Testis (tissue), 3 donors: ENCODE data around the gene MRNIP. TPM values are rescaled to one million over a fixed set of nuclear protein-coding genes. Genes with fewer than 3 reads are reported as not detected.

Experiments
- DNase-seq: peaks from one replicate; pipeline ENCODE4 v3.0.0-alpha.2; 2019
- H3K27ac ChIP-seq, 2 donors: fragments of 200-600 bp; sonication (generic); one replicate each; pipeline ENCODE4 v1.5.1; 2019
- H3K27me3 ChIP-seq: fragments of 200-600 bp; sonication (generic); one replicate; pipeline ENCODE4 v1.5.1; 2019
- H3K36me3 ChIP-seq: fragments of 200-600 bp; sonication (generic); one replicate; pipeline ENCODE4 v1.5.1; 2017; ENCODE audit warnings: low read depth; ENCODE audit errors: missing control alignments
- H3K4me1 ChIP-seq: fragments of 200-600 bp; sonication (generic); one replicate; pipeline ENCODE4 v1.5.1; 2019
- H3K4me3 ChIP-seq, 2 donors: fragments of 200-600 bp; sonication (generic); one replicate each; pipeline ENCODE4 v1.5.1; 2017 to 2019
- H3K9me3 ChIP-seq: fragments of 200-600 bp; sonication (generic); one replicate; pipeline ENCODE4 v1.5.1; 2017
- POLR2A ChIP-seq: fragments of 450-650 bp; IDR thresholded peaks from one replicate; pipeline ENCODE4 v1.6.1; 2017; ENCODE audit warnings: antibody characterized with exemption, mild to moderate bottlenecking, moderate library complexity
- WGBS, 2 donors: methylation state at CpG; one replicate each; pipeline ENCODE4 v1.1.5; 2018; 5-methylcytosine and 5-hydroxymethylcytosine counted together
- intact Hi-C: fragments of 100-400 bp; cut with DNase I; formaldehyde crosslinking; loops from one replicate; pipeline ENCODE4 v1.15.1; 2023; ENCODE audit warnings: low total_unique reads
- polyA plus RNA-seq: library from polyadenylated mRNA; stranded (reverse); fragments of 350-450 nt; fragmentation: Illumina TruSeq; extraction: RNeasy Lipid Tissue Mini Kit (QIAGEN cat#74804); gene quantifications from one replicate; pipeline ENCODE4 v1.2.3, GENCODE V29; 2014; ENCODE audit warnings: low read depth, low replicate concordance; ENCODE audit not compliant: insufficient read depth
- total RNA-seq, 2 donors: library from RNA; depleted of rRNA; stranded (reverse); fragments of >200 nt; gene quantifications; one replicate each; pipeline ENCODE4 v1.2.3, GENCODE V29; 2016
- TF ChIP-seq, protein P1 (sequence below), 3 experiments: fragments of 450-650 bp in 2 of 3; fragments of 200-600 bp in 1 of 3; sonication (generic) in 1 of 3; IDR thresholded peaks; one replicate each; pipeline ENCODE4 v1.5.1; 2016 to 2019; ENCODE audit warnings: antibody characterized with exemption in 3 of 3, mild to moderate bottlenecking in 2 of 3, moderate library complexity in 1 of 3

Gene MRNIP
- total and polyA plus RNA-seq, 3 donors from 2014 or later, result 34.9 to 61.4 (median 58.7) TPM

DNA sequence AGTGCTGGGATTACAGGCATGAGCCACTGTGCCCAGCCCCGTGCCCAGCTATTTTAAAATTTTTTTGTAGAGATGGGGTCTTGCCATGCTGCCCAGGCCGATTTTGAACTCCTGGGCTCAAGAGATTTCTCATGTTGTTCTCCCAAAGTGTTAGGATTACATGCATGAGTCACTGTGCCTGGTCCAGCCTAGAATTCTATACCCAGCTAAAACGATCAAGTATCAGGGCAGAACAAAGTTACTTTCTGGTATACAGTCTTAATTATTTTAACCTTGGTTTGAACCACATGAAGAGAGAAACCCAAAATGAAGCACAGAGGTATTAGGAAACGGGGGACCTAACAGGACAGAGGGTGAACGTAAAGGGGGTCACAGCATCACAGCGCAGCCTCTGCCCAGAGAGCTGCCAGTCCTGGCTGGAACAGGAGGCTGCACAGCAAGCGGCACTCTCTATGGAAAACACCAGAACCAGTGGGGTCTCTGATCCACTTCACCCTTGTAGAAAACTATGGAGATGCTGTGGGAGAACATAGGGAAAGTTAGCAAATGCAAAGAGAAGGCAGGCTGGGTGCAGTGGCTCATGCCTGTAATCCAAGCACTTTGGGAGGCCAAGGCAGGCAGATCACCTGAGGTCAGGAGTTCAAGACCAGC lies 27.7 kb downstream of the MRNIP start:
- Histone ChIP-seq H3K27me3 (no peaks in the 10 kb centered on the region), H3K4me1 (peaks cover 17% of the 10 kb centered on the region), H3K4me3 (no peak overlapping the region), H3K36me3 (no peaks in the 10 kb centered on the region), H3K27ac (peak overlapping the region; percentile 9 to 24), H3K9me3 (no peaks in the 10 kb centered on the region)
- TF ChIP-seq, protein P1, sequence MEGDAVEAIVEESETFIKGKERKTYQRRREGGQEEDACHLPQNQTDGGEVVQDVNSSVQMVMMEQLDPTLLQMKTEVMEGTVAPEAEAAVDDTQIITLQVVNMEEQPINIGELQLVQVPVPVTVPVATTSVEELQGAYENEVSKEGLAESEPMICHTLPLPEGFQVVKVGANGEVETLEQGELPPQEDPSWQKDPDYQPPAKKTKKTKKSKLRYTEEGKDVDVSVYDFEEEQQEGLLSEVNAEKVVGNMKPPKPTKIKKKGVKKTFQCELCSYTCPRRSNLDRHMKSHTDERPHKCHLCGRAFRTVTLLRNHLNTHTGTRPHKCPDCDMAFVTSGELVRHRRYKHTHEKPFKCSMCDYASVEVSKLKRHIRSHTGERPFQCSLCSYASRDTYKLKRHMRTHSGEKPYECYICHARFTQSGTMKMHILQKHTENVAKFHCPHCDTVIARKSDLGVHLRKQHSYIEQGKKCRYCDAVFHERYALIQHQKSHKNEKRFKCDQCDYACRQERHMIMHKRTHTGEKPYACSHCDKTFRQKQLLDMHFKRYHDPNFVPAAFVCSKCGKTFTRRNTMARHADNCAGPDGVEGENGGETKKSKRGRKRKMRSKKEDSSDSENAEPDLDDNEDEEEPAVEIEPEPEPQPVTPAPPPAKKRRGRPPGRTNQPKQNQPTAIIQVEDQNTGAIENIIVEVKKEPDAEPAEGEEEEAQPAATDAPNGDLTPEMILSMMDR (IDR thresholded peaks at IDR 0.05), result no peak
- no peak for TF ChIP-seq POLR2A
- no peak for DNase-seq
- WGBS, 2 donors, result 89 to 94% methylated on average over 7 of the region's 7 CpGs
- intact Hi-C loops, result no loop called here

DNA sequence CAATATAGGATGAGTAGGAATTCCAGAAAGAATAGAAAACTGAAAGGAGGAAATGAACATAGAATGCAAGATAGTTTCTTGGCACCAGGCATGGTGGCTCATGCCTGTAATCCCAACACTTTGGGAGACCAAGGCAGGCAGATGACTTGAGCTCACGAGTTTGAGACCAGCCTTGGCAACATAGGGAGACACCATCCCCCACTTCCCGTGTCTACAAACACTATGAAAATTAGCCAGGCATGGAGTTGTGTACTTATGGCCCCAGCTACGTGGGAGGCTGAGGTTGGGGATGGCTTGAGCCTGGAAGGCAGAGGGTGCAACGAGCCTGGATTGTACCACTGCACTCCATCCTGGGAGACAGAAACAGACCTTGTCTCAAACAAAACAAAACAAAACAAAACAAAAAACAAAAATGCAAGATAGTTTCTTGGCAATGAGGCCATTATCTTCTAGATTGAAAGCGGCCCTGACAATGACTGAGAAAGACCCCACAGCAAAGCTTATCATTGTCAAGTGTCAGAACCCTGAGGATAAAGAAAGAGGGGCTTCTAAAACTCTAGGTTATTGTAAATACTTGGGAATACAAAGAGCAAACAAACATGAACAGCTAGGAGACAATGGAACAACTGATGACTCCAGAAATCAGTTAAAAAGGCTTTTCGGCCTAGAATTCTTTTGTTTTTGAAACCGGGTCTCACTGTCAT lies 28.7 kb downstream of the MRNIP start:
- Histone ChIP-seq H3K4me1 (peaks cover 17% of the 10 kb centered on the region), H3K27ac (no peak overlapping the region), H3K4me3 (no peak overlapping the region), H3K9me3 (no peaks in the 10 kb centered on the region), H3K27me3 (no peaks in the 10 kb centered on the region), H3K36me3 (no peaks in the 10 kb centered on the region)
- no peak for DNase-seq
- 88 to 92% methylated on average over 7 of the region's 7 CpGs for WGBS, 2 donors
- no peak for TF ChIP-seq POLR2A
- TF ChIP-seq, protein P1 (IDR thresholded peaks at IDR 0.05), result no peak
- intact Hi-C loops, result no loop called here

DNA sequence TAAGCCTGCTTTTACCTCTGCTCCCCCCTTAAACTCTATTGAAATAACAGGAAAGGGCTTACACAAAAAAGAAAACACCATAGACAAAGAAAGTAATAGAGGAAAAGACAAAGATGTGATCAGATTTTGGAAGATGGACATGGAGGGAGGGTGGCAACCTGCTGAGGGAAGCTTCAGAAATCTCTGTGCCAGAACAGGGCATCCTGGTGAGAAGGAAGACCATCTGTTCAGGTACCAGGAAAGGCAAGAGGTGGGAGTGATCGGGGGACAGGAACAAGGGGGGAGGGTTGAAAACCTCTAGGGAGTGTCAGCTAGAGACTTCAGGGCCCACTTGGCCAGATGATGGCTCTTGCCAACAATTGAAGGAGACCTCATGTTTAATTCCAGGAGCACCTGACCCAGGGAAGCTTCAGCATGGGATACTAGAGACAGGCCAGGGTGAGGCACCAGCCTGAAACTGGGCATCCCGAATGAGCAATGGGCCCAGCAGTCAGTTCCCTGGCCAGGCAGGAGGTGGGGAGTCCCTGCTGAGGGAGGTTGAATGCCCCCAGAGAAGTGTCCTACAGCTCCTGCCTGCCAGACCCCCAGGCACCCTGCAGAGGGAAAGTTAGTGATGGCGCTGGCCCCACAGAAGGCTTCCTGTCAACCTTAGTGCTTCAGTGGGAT lies 29.7 kb downstream of the MRNIP start:
- Histone ChIP-seq H3K36me3 (no peaks in the 10 kb centered on the region), H3K4me3 (no peak overlapping the region), H3K27me3 (no peaks in the 10 kb centered on the region), H3K4me1 (peaks cover 24% of the 10 kb centered on the region), H3K27ac (no peak overlapping the region), H3K9me3 (no peaks in the 10 kb centered on the region)
- WGBS, 2 donors, result 91 to 92% methylated on average over 3 of the region's 3 CpGs
- TF ChIP-seq, protein P1 (IDR thresholded peaks at IDR 0.05), result no peak
- no peak for TF ChIP-seq POLR2A
- DNase-seq, result no peak
- intact Hi-C loops, result no loop called here

DNA sequence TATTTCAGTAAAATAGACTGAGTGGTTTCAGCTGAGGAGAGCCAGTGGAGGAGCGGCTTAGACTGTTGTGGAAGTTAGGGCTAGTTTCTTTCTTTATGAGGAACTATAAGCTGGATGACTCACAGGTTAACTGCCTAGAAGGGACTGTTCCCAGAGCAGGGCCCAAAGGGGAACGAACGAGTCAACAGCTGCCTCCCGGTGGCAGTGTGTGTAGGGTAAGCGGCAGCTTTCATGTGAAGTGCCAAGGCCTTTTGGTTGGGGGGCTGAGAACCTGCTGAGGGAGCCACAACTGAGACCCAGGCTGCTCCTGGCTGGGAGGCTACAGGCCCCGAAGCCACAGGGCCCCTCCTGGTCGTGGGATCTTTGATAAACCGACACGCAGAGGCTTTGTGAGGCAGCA lies 30.9 kb downstream of the MRNIP start:
- Histone ChIP-seq H3K27me3 (no peaks in the 10 kb centered on the region), H3K36me3 (no peaks in the 10 kb centered on the region), H3K4me1 (peaks cover 36% of the 10 kb centered on the region), H3K27ac (no peak overlapping the region), H3K9me3 (no peaks in the 10 kb centered on the region), H3K4me3 (no peak overlapping the region)
- WGBS, 2 donors, result 54 to 59% methylated on average over 9 of the region's 9 CpGs
- DNase-seq, result no peak
- intact Hi-C loops, result no loop called here
- TF ChIP-seq, protein P1 (IDR thresholded peaks at IDR 0.05), result no peak
- TF ChIP-seq POLR2A, result no peak
